HG03460 (cell line): Measurements from ENCODE around the gene CHD3.

Experiments
- ATAC-seq: cut with Tn5 transposase; IDR thresholded peaks from one replicate; pipeline ENCODE4 v1.9.1; 2021; ENCODE audit not compliant: unreplicated experiment

CHD3 gene

GRCh38 chr17:7888184-7888920 is at the start of gene CHD3:
Gene CHD3, plus strand, starts transcription at chr17:7888789. Its CDS starts 212 bp downstream, at chr17:7889001.
- ATAC-seq, result no peak

GRCh38 chr17:7839190-7839875 is 49.3 kb upstream of the CHD3 start:
- ATAC-seq, result no peak

- no peak for ATAC-seq
Measured at GRCh38 chr17:7839876-7840261, 48.7 kb upstream of the CHD3 start.

- ATAC-seq, result no peak
Measured at GRCh38 chr17:7840441-7840840, 48.1 kb upstream of the CHD3 start.

- no peak for ATAC-seq
Measured at GRCh38 chr17:7840875-7841274, 47.7 kb upstream of the CHD3 start.

- no peak for ATAC-seq
Measured at GRCh38 chr17:7841396-7841914, 47.1 kb upstream of the CHD3 start.

GRCh38 chr17:7841915-7842379 is 46.6 kb upstream of the CHD3 start:
- no peak for ATAC-seq

- peak; percentile 28 for ATAC-seq
Measured at GRCh38 chr17:7842380-7843256, 46.0 kb upstream of the CHD3 start.

- ATAC-seq, result peak; percentile 0
Measured at GRCh38 chr17:7843257-7843535, 45.4 kb upstream of the CHD3 start.

- peak; percentile 24 for ATAC-seq
Measured at GRCh38 chr17:7843536-7844291, 44.9 kb upstream of the CHD3 start.

GRCh38 chr17:7844292-7845154 is 44.1 kb upstream of the CHD3 start:
- peak; percentile 37 for ATAC-seq

GRCh38 chr17:7845359-7846062 is 43.1 kb upstream of the CHD3 start:
- ATAC-seq, result no peak

GRCh38 chr17:7846063-7846735 is 42.4 kb upstream of the CHD3 start:
- no peak for ATAC-seq

- ATAC-seq, result no peak
Measured at GRCh38 chr17:7846765-7847661, 41.6 kb upstream of the CHD3 start.

- no peak for ATAC-seq
Measured at GRCh38 chr17:7848131-7848579, 40.4 kb upstream of the CHD3 start.

- no peak for ATAC-seq
Measured at GRCh38 chr17:7848739-7849129, 39.9 kb upstream of the CHD3 start.

GRCh38 chr17:7849130-7849750 is 39.3 kb upstream of the CHD3 start:
- ATAC-seq, result no peak
